Measurements from ENCODE around the gene GPS1.
A peak's percentile ranks its signal among the peaks of the same experiment; 100 is the strongest.

The GPS1 gene

GRCh38 chr17:82105417-82105881 is 53.8 kb downstream of the GPS1 start:
- no peak overlapping the region for H2AFZ ChIP-seq (ENCODE audit: low read depth, low read length)
- H3K4me1 ChIP-seq (ENCODE audit: low read length), result peaks cover 30% of the 10 kb centered on the region
- H3K79me2 ChIP-seq (ENCODE audit: low read length), result peaks cover 3% of the 10 kb centered on the region; the same call in 1 of the 2 replicates
- peak overlapping the region; percentile 71 for H3K9ac ChIP-seq (ENCODE audit: low read length)
- H3K4me3 ChIP-seq (ENCODE audit: low read length), result peak overlapping the region; percentile 87
- H3K9me3 ChIP-seq (ENCODE audit: insufficient read depth, low read length), result no peaks in the 10 kb centered on the region
- no peaks in the 10 kb centered on the region for H3K27me3 ChIP-seq (ENCODE audit: low read depth, low read length)
- peak overlapping the region; percentile 53 for H3K27ac ChIP-seq (ENCODE audit: low read length)
- H4K20me1 ChIP-seq (ENCODE audit: insufficient read depth, low read length), result no peaks in the 10 kb centered on the region
- H3K4me2 ChIP-seq (ENCODE audit: low read length), result peak overlapping the region; percentile 98
- H3K36me3 ChIP-seq (replicated peaks; ENCODE audit: low read depth, low read length), result peaks cover 2% of the 10 kb centered on the region
- no peak for TF ChIP-seq CTCF (IDR thresholded peaks at IDR 0.05; ENCODE audit: low read depth, low read length)
- TF ChIP-seq EZH2phosphoT487 (IDR thresholded peaks at IDR 0.05; ENCODE audit: low read depth), result no peak

- peak overlapping the region; percentile 87 for H3K4me3 ChIP-seq (ENCODE audit: low read length)
- H3K4me2 ChIP-seq (ENCODE audit: low read length), result peak overlapping the region; percentile 98
- H3K79me2 ChIP-seq (ENCODE audit: low read length), result no peaks in the 10 kb centered on the region
- no peaks in the 10 kb centered on the region for H4K20me1 ChIP-seq (ENCODE audit: insufficient read depth, low read length)
- peak overlapping the region; percentile 71 for H3K9ac ChIP-seq (ENCODE audit: low read length)
- H3K27ac ChIP-seq (ENCODE audit: low read length), result peak overlapping the region; percentile 53
- peaks cover 27% of the 10 kb centered on the region for H3K4me1 ChIP-seq (ENCODE audit: low read length)
- no peaks in the 10 kb centered on the region for H3K27me3 ChIP-seq (ENCODE audit: low read depth, low read length)
- H2AFZ ChIP-seq (ENCODE audit: low read depth, low read length), result peak overlapping the region; percentile 37
- H3K36me3 ChIP-seq (replicated peaks; ENCODE audit: low read depth, low read length), result no peaks in the 10 kb centered on the region
- TF ChIP-seq EZH2phosphoT487 (IDR thresholded peaks at IDR 0.05; ENCODE audit: low read depth) (no peak), CTCF (IDR thresholded peaks at IDR 0.05; ENCODE audit: low read depth, low read length) (peak; percentile 41)
- H3K9me3 ChIP-seq (ENCODE audit: insufficient read depth, low read length), result no peaks in the 10 kb centered on the region
Measured at GRCh38 chr17:82105882-82106687, 54.4 kb downstream of the GPS1 start.

- H3K4me3 ChIP-seq (ENCODE audit: low read length), result peak overlapping the region; percentile 87
- peak overlapping the region; percentile 98 for H3K4me2 ChIP-seq (ENCODE audit: low read length)
- H3K4me1 ChIP-seq (ENCODE audit: low read length), result peaks cover 20% of the 10 kb centered on the region
- no peaks in the 10 kb centered on the region for H3K79me2 ChIP-seq (ENCODE audit: low read length)
- H4K20me1 ChIP-seq (ENCODE audit: insufficient read depth, low read length), result no peaks in the 10 kb centered on the region
- H3K9me3 ChIP-seq (ENCODE audit: insufficient read depth, low read length), result no peaks in the 10 kb centered on the region
- TF ChIP-seq CTCF (IDR thresholded peaks at IDR 0.05; ENCODE audit: low read depth, low read length) (no peak), EZH2phosphoT487 (IDR thresholded peaks at IDR 0.05; ENCODE audit: low read depth) (no peak)
- peak overlapping the region; percentile 37 for H2AFZ ChIP-seq (ENCODE audit: low read depth, low read length)
- H3K27ac ChIP-seq (ENCODE audit: low read length), result peak overlapping the region; percentile 53
- H3K9ac ChIP-seq (ENCODE audit: low read length), result peak overlapping the region; percentile 71
- H3K36me3 ChIP-seq (replicated peaks; ENCODE audit: low read depth, low read length), result no peaks in the 10 kb centered on the region
- no peaks in the 10 kb centered on the region for H3K27me3 ChIP-seq (ENCODE audit: low read depth, low read length)
Measured at GRCh38 chr17:82106688-82107305, 55.1 kb downstream of the GPS1 start.
